Measurements from ENCODE around the gene ADGRE1.
A peak's percentile ranks its signal among the peaks of the same experiment; 100 is the strongest.

ADGRE1 gene

DNA sequence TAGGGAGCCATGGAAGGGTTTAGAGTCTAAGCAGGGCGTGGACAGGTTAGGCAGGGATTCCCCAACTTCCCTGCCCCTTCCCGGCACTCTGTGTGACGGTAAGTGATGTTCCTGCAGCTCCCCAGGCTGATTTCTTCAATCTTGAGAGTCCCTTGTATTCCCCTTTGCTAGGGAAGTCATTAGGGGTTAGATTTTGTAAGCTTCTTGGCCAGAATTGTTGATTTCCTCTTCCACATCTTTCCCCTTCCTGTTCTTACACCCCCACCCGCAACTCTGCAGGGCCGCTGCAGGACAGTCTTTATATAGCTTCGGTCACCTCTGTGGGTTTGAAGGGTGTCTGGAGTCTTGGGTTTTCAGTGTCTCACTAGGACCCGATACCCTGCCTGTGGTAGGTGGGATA, 10.6 kb upstream of the ADGRE1 start:
- no peak for DNase-seq (ENCODE audit: low read depth in 3 of 3, low spot score in 1 of 3)

DNA sequence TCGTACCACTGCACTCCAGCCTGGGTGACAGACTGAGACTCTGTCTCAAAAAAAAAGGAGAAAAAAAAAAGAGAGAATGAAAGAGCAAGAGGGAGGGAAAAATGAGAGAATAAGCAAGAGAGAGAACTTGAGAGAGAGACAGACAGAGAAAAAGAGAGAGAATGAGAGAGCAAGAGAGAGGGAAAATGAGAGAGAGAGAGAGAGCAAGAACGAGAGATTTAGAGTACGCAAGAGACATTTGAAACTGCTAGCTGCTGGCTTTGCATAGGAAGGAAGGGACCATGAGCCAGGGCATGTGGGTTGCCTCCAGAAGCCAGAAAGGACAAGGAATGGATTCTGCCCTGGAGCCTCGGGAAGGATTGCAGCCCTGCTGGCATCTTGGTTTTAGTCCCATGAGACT, 9.6 kb upstream of the ADGRE1 start:
- DNase-seq (ENCODE audit: low read depth in 3 of 3, low spot score in 1 of 3), result no peak

- no peak for DNase-seq (ENCODE audit: low read depth in 3 of 3, low spot score in 1 of 3)
These were observed 992 bp upstream of the ADGRE1 start for GRCh38 chr19:6886277-6886897.

DNA sequence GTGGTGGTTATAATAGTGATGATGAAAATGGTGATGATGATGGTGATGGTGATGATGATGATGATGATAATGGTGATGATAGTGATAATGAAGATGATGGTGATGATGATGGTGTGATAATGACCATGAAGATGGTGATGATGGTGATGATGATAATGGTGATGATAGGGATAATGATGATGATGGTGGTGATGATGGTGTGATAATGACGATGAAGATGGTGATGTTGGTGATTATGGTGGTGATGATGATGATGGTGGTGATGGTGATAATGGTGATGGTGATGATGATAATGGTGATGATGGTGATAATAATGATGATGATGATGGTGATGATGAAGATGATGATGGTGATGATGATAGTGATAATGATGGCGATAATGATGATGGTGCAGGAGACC, 1.6 kb downstream of the ADGRE1 start:
- DNase-seq (ENCODE audit: low read depth in 3 of 3, low spot score in 1 of 3), result no peak

GRCh38 chr19:6890401-6890913, 3.1 kb downstream of the ADGRE1 start:
- no peak for DNase-seq (ENCODE audit: low read depth in 3 of 3, low spot score in 1 of 3)

DNA sequence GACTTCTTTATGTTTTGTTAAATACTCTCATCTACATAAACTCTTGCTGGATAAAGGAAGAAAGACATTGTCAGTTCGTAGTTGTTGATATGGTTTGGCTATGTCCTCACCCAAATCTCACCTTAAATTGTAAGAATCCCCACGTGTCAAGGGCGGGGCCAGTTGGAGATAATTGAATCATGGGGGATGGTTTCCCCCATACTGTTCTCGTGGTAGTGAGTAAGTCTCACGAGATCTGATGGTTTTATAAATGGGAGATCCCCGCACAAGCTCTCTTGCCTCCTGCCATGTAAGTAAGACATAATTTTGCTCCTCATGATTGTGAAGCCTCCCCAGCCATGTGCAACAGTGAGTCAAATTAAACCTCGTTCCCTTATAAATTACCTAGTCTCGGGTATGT, 3.6 kb downstream of the ADGRE1 start:
- peak in 1 of 3 donors; percentile 11 for DNase-seq (ENCODE audit: low read depth in 3 of 3, low spot score in 1 of 3)

- no peak for DNase-seq (ENCODE audit: low read depth in 3 of 3, low spot score in 1 of 3)
These were observed 4.5 kb downstream of the ADGRE1 start for GRCh38 chr19:6891761-6892385.

GRCh38 chr19:6894313-6894712, 6.9 kb downstream of the ADGRE1 start:
- DNase-seq (ENCODE audit: low read depth in 3 of 3, low spot score in 1 of 3), result no peak

GRCh38 chr19:6903446-6903845, 16.1 kb downstream of the ADGRE1 start:
- no peak for DNase-seq (ENCODE audit: low read depth in 3 of 3, low spot score in 1 of 3)

DNA sequence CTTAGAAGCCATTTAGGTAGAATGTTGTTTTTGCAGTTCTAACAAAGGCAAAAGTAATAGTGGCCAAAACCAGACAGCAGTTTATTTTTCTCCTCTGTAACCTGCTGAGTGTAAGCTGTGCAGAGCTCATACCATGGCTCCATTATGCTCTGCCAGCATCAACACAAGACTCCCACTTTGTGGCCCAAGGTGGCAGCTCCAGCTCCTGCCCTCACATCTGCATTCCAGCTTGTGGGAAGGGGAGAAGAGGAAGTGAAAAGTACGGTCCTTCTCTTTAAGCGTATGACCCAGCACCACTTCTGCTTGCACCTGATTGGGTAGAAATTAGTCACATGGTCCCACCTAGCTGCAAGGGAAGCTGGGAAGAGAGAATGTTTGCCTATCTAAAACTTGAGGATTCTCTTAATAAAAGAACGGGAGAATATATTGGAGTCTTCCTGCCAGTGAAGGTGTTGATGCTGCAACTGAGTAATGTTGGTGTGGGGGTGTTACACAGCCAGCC, 19.2 kb downstream of the ADGRE1 start:
- DNase-seq (ENCODE audit: low read depth in 3 of 3, low spot score in 1 of 3), result no peak

DNA sequence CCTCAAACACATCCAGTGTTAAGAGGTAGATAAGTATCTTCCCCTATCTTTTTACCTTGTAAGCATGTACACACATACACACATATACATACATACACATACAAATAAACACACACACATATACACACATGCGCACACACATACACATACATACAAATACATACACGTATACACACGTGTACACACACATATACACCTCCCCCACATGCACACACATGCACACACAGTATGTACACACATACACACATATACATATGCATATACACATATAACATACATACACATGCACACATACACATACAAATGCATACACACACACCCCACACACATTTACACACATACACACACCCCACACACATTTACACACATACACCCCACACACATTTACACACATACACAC, 24.1 kb downstream of the ADGRE1 start:
- DNase-seq (ENCODE audit: low read depth in 3 of 3, low spot score in 1 of 3), result no peak

DNA sequence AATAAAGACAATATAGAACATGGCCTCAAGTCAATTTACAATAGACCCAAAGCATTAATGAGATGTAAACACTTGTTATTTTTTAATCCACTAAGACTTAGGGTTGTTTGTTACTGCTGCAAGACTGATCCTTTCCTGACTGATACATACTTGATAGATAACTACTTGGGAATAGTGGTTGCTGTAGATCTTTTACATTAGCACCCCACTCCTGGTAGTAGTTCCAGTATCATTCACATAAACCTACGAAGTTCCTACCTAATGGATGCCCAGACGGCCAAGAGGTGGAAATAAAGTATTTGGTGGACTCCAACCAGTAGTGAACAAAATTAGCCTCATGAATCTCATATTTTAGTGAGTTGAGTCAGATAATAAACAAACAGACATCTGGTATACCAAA, 26.9 kb downstream of the ADGRE1 start:
- DNase-seq (ENCODE audit: low read depth in 3 of 3, low spot score in 1 of 3), result no peak

- no peak for DNase-seq (ENCODE audit: low read depth in 3 of 3, low spot score in 1 of 3)
These were observed 29.6 kb downstream of the ADGRE1 start for GRCh38 chr19:6916952-6917351.

- no peak for DNase-seq (ENCODE audit: low read depth in 3 of 3, low spot score in 1 of 3)
These were observed 38.0 kb downstream of the ADGRE1 start for GRCh38 chr19:6925386-6925785.

- peak in 1 of 3 donors; percentile 15 for DNase-seq (ENCODE audit: low read depth in 3 of 3, low spot score in 1 of 3)
These were observed 38.7 kb downstream of the ADGRE1 start for GRCh38 chr19:6925801-6926751.

GRCh38 chr19:6930190-6930589, 42.8 kb downstream of the ADGRE1 start:
- no peak for DNase-seq (ENCODE audit: low read depth in 3 of 3, low spot score in 1 of 3)

- DNase-seq (ENCODE audit: low read depth in 3 of 3, low spot score in 1 of 3), result no peak
These were observed 47.7 kb downstream of the ADGRE1 start for GRCh38 chr19:6935069-6935468.

GRCh38 chr19:6935618-6936017, 48.2 kb downstream of the ADGRE1 start:
- DNase-seq (ENCODE audit: low read depth in 3 of 3, low spot score in 1 of 3), result no peak

DNA sequence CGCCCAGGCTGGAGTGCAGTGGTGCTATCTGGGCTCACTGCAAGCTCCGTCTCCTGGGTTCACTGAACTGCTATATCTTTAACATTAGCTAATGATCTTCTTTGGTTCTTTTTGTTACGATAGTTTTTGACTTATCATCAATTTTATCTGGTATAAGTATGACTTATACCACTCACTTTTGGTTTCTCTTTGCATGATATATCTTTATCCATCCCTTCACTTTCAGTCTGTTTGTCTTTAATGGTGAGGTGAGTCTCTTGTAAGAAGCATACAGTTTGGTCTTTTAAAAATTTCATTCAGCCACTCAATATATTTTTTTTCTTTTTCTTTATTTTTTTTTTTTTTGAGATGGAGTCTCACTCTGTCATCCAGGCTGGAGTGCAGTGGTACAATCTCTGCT, 58.4 kb downstream of the ADGRE1 start:
- DNase-seq (ENCODE audit: low read depth in 3 of 3, low spot score in 1 of 3), result no peak

GRCh38 chr19:6947745-6948144, 60.4 kb downstream of the ADGRE1 start:
- peak in 1 of 3 donors; percentile 12 for DNase-seq (ENCODE audit: low read depth in 3 of 3, low spot score in 1 of 3)

DNA sequence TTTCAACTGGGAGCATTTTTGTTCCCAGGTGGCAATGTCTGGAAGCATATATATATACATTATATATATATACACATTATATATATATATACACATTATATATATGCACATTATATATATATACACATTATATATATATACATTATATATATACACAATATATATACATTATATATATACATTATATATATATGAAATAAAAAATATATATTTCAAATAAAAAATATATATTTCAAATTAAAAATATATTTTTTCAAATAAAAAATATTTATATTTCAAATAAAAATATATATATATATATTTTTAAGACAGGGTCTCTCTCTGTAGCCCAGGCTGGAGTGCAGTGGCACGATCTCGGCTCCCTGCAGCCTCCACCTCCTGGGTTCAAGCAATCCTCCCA, 61.5 kb downstream of the ADGRE1 start:
- DNase-seq (ENCODE audit: low read depth in 3 of 3, low spot score in 1 of 3), result no peak

DNA sequence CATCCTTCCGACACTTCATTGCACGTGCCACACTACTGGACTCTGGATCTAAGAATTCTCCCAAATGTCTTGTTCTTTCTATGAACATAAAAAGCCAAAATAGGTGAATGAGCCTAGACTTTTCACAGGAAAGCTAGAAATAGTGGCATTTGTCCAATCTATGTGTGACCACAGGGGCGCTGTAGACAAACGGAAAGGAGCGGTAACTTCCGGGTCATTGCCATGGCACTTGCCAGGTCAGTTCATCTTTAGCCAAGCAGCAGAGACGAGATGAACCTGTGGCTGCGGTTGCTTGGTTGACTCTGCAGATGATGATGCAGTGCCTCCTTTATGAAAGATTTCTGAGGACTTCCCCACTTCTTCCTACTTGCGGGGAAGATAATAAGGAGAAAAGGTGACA, 65.6 kb downstream of the ADGRE1 start:
- DNase-seq (ENCODE audit: low read depth in 3 of 3, low spot score in 1 of 3), result no peak
